ENCODE data around the gene RAB4A. TPM values are rescaled to one million over a fixed set of nuclear protein-coding genes. Genes with fewer than 3 reads are reported as not detected.

The RAB4A gene
- total and polyA plus RNA-seq, 9 of the 15 experiments (the other 6 are each of a cell fraction or from before 2014, with no cell fraction given), result 8.3 to 61.0 (median 26.7) TPM

DNA sequence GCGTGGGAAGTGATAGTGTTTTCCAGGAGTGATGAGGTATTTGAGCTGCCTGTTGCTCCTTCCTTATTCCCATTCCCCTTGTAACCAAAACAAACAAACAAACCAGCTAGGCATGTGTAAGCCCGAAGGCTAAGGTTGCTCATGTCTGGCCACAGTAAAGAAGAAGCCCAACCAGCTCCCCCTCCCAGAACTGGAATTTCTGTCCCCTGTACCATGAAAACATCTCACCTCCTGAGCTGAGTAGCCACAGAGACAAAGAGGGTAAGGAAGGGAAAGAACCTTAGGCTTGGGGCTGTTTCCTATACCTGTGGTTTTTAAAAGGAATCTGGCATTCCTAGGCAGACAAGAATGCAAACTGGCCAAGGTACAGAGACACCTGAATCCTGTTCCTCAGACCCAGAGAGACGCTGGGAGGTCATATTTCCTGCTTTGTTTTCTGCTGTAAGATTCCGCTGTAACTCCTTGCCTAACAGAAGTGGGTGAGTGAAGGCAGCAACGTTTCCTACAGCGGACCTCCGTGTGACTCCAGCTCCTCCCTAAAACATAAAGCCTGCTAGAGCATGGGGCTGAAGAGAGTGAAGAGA, 41.7 kb upstream of the RAB4A start:
- intact Hi-C loops (cut with micrococcal nuclease), result loop anchor here (5.0 kb wide), 1 partner anchor 102 kb away; no protein-coding TSS in a partner anchor
- peaks cover 0 to 4% of the 10 kb centered on the region in 2 experiments; a peak in 2 of 5 replicates for H3K4me1 ChIP-seq (replicated peaks in 1 of 2; ENCODE audit: control insufficient read depth in 2 of 2, insufficient read depth in 2 of 2, low read length in 2 of 2)
- in situ Hi-C loops (cut with MboI), result no loop called here

More for the DNA sequence above, 41.7 kb upstream of the RAB4A start:
- ATAC-seq (no peak), DNase-seq (ENCODE audit: extremely low read depth in 1 of 4, low spot score in 3 of 4) (no peak), FAIRE-seq (no peak)
- no TSS peak for BruUV-seq (replicated peaks)
- no peak overlapping the region for H3K9ac ChIP-seq (ENCODE audit: insufficient read depth in 1 of 2, low read depth in 2 of 2, low read length in 2 of 2)
- H3K27me3 ChIP-seq (ENCODE audit: control insufficient read depth in 2 of 2, insufficient read depth in 2 of 2, low read length in 2 of 2), result peaks cover 38 to 49% of the 10 kb centered on the region in 2 experiments
- POLR2A ChIA-PET, result interaction anchor here (0.8 to 1.1 kb wide), 3 partner anchors 16 to 1079 kb away, joined by 3 read pairs; no protein-coding TSS in a partner anchor
- H3K79me2 ChIP-seq (ENCODE audit: control insufficient read depth, insufficient read depth, low read length), result no peaks in the 10 kb centered on the region
- no peak overlapping the region for H3K27ac ChIP-seq (ENCODE audit: extremely low read depth, low read depth, low read length)
- no peak overlapping the region for H2AFZ ChIP-seq (ENCODE audit: low read depth, low read length)
- H3K4me3 ChIP-seq, result no peak overlapping the region
- peaks cover 7% of the 10 kb centered on the region; the same call in 1 of the 2 replicates for H4K20me1 ChIP-seq (replicated peaks; ENCODE audit: control insufficient read depth, insufficient read depth, low read length)
- TF ChIP-seq GABPB1 (CRISPR knock-in tag; IDR thresholded peaks at IDR 0.05) (no peak), PCBP1 (IDR thresholded peaks at IDR 0.05; ENCODE audit: low read depth, low read length, poor library complexity, severe bottlenecking) (no peak), MAFK (IDR thresholded peaks at IDR 0.05; ENCODE audit: low read length) (no peak), POU5F1 (IDR thresholded peaks at IDR 0.05; ENCODE audit: borderline replicate concordance, low read depth, low read length, partially characterized antibody) (no peak), ZBTB34 (CRISPR knock-in tag; IDR thresholded peaks at IDR 0.05) (no peak), MCM7 (IDR thresholded peaks at IDR 0.05) (no peak), SRSF1 (IDR thresholded peaks at IDR 0.05; ENCODE audit: low read depth, low read length) (no peak), ZNF398 (CRISPR knock-in tag; IDR thresholded peaks at IDR 0.05) (no peak), ZEB2 (IDR thresholded peaks at IDR 0.05) (no peak), DDX20 (tag; IDR thresholded peaks at IDR 0.05; ENCODE audit: low read depth) (no peak)
- no peaks in the 10 kb centered on the region for H3K9me1 ChIP-seq (ENCODE audit: control insufficient read depth, insufficient read depth, low read length)
- CTCF ChIA-PET (ENCODE audit: low intra/inter-chr PET ratio), result interaction anchor here (0.6 kb wide), 1 partner anchor 565 kb away, joined by 3 read pairs; no protein-coding TSS in a partner anchor
- H3K9me3 ChIP-seq (replicated peaks; ENCODE audit: control insufficient read depth, insufficient read depth, low read depth, low read length), result peaks cover 2% of the 10 kb centered on the region; the same call in 1 of the 2 replicates
- H3K36me3 ChIP-seq (ENCODE audit: control insufficient read depth, insufficient read depth, low read length), result no peaks in the 10 kb centered on the region
- 0% methylated on average over 7 of the region's 7 CpGs for whole genome bisulfite sequencing (ENCODE audit: insufficient coverage, low coverage, missing lambda C conversion rate)
- H3K4me2 ChIP-seq (ENCODE audit: insufficient read depth, low read length), result no peak overlapping the region
